HG03135 (cell line): ENCODE results near the gene CARNS1.

ENCODE experiments used
- ATAC-seq: cut with Tn5 transposase; IDR thresholded peaks from one replicate; pipeline ENCODE4 v1.9.1; 2021; ENCODE audit warnings: mild to moderate bottlenecking, moderate library complexity; ENCODE audit not compliant: unreplicated experiment

CARNS1 gene

DNA sequence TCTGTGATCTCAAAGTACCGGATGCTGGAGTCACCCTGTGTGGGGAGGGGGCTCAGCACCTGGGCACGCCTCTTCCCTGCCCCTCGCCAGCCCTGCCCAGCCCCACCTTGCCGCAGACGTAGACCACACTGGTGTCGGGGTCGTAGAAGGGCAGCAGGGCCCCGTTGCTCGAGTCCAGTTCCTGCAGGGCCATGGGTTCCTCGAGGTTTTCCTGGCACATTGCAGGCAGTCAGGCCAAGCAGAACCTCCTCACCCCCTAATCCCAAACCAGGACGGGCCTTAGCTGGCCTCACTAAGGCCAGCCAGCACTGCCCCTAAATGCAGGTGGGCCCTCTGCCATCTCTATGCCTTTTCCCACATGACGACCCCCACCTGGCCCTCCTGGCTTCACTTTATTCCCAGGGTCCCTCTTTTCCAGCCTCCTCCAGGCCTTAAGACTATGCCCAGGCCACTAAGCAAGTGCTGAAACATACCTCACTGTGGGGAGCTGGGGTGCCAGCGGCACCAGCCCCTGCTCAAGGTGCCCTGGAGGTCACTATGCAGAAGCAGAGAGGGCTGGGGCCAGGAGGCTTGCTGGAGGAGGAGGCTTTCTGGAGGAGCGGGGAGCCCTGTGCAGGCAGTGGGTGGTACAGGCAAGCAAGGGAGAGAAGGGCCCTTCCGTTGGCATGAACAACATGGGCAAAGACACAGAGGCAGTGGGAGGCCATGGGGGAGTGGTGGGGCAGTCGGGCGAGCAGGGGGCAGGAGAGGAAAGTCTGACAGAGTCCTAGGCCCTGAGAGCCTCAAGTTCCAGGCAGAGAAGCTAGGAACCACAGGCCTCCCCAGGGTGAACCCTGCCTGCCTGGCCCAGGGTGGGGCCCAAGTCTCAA lies 25.0 kb downstream of the CARNS1 start:
- ATAC-seq: no peak

DNA sequence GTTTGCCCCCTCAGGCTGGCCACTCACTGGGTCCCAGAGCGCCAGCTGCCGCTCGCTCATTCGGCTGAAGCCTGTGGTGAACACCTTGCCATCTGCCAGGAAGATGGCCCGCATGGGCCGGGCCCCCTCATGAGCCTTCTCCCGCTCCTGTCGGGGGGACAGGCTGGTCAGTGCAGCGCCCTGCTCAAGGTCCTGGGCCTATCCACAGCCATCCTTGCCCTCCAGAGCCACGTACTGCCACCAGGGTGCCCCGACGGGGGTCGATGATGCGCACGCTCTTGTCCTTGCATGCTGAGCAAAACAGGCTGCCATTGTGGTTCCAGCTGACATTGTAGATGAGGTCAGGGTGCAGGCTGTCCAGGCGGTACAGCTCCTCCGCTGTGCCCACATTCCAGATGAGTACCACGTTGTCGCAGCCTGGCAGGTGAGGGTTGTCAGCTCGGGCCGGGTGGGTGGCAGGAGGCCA lies 25.7 kb downstream of the CARNS1 start:
- ATAC-seq: no peak

DNA sequence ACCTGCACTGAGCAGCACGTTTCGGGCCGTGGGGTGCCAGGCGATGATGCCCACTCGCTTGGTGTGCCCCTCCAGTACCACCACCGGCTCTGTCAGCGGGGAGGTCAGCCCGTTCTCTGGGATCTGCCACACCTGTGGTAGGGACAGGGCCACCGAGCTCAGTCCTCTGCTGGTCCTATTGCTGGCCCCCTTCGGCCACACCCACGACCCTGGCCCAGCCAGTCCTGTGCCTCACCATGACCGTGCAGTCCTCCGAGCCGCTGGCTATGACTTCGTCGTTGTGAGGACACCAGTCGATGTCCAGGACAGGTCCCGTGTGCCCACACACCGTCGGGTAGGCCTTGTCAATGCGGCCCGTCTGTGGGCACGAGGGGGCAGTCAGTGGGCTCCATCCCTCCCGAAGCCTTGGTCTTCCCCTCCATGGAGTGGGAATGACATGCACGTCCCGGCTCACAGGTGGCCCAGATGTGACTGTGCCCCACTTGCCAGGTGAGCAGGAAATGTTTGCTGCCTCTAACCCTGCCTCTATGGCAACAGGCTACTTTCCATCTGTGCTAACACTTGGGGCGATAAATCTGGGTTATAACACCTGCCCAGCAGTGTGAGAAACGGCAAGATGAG lies 26.4 kb downstream of the CARNS1 start:
- no peak for ATAC-seq

DNA sequence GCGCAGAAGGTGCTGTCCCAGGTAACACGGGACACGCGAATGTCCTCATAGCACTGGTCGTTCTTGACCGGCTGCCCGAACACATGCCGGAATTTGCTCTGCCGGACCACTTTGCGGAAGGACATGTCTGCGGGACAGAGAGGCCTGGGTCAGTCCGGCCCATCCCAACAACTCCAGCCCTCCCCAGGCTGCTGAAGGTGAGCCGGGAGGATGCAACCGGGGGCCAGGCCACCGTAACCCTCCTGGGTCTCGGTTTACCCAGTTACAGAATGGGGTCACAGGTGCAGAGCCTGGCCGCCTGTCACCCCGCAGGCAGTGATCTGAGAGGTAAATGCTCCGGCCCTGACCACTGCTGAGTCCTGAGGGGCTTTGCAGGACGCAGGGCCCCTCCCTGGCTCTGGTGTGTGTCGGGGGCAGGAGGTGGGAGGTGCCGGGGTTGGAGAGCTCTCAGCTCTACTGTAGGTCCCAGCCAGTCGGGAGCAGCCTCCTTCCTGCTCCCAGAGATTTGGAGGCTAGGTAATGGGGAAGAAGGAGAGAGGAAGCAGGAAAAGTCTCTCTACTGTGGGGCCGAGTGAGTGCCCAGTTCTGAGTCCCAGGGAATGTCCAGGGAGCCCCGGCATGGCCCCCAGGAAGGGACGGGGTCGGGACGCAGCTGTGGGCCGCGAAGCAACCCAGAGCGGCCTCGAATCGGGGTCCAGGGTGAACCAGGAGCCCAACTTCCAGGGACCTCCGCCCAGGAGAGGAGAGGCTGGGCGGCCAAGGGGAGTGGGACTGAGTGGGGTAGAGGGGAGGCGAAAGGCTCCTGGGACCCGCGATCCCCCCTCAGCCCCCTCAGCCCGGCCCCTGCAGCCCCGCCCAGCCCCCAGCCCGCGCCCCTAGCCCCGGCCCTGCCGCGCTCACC lies 27.3 kb downstream of the CARNS1 start:
- ATAC-seq: no peak

GRCh38 chr11:67445515-67445914 lies 30.0 kb downstream of the CARNS1 start:
- ATAC-seq: no peak

GRCh38 chr11:67448220-67448609 lies 32.7 kb downstream of the CARNS1 start:
- no peak for ATAC-seq

DNA sequence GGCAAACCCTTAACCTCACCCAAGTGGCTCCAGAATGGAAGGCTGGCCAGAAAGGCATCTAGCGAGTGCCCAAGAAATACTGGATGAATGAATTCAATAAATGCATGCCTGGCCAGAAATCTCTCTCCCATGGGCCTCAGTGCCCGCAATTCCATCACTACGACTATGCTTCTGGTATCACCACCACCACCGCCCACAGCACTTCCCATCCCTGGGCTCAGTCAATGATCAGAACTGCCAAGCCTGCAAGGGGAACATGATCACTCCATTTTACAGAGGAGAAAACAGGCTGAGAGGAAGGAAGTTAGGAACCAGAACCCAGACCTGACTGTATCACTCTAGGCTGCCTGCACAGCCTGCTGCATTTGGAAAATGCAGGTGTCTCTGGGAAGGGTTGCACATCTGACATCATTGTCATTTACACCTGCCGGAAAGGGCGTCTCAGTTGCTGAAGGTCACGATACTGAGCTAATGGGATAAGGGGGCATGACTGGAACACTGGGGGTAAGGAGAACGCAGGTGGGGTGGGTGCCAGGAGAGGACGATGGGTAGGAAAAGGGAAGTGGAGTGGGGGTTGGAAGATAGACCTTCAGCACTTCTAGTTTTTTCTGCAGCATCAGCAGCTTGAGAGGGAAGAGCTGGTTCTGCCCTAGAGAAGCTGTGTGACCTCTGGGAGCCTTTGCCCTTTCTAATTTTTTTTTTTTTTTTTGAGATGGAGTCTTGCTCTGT lies 33.8 kb downstream of the CARNS1 start:
- ATAC-seq: no peak

DNA sequence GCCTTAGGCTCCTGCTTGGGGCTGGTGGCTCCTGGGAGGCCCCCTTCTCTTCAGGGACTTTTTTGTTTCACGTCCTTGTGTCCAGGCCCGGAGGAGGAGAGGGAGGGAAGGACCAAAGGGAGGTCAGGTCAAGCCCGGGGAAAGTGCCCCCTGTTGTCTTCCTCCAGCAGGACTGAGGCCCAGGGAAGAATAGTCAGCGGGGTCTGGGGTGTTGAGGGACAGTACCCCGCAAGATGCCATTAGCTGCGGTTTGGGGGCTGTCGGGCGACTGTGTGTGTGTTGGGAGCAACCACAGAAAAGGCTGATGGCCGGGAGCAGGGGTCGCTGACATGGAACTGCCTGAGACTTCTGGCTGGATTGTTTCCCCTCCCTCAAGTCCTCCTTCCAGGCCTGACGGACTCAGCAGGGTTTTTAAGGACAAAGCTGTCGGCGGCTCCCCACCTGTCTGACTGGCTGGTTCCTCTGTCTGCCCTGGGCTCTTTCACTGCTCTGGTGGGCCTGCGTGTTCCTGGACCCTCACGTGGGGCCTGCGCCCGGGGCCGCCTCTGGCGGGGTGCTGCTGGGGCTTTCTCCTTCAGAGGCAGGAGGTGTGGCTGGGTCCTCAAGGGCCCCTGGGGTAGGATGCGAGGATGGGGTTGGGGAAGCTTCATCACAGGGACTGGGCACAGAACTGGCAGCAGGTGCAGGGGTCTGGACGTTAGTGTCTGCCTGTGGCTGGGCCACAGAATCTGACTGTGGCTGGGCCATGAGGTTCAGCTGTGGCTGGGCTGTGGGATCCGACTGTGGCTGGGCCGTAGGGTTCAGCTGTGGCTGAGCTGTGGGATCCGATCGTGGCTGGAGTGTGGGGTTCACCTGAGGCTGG lies 35.5 kb downstream of the CARNS1 start:
- ATAC-seq: no peak

GRCh38 chr11:67451658-67451976 lies 36.1 kb downstream of the CARNS1 start:
- no peak for ATAC-seq

- ATAC-seq: no peak
These were observed 36.9 kb downstream of the CARNS1 start, which contains the start of gene GPR152 for GRCh38 chr11:67452141-67452952. Gene GPR152 (minus strand): TSS chr11:67452729. CDS start chr11:67452724, 5 bp downstream.

GRCh38 chr11:67453816-67454732 lies 38.6 kb downstream of the CARNS1 start:
- ATAC-seq: no peak

DNA sequence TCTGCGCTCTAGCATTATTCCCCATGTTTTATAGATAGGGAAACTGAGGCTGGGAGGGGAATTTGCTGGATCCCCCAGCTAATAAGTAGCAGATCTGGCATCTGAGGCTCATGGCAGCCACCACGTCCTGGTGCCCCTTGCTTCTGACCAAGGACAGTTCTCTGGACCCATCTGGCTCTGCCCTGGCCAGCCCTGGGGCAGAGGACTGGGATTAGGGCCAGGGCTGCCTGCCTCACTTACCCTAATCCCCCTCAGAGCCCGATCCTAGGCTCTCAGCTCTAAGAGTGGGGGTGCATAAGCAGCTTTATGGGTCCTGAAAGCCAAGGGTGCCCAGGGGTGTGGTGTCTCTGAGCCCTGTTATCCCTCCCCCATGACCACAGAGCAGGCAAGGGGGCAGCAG lies 39.6 kb downstream of the CARNS1 start, which contains the start of gene CABP4:
TSS of gene CABP4 (plus strand) at position 301 of the 400 bp plus-strand sequence. CDS start at position 371, 70 bp downstream.
- no peak for ATAC-seq

DNA sequence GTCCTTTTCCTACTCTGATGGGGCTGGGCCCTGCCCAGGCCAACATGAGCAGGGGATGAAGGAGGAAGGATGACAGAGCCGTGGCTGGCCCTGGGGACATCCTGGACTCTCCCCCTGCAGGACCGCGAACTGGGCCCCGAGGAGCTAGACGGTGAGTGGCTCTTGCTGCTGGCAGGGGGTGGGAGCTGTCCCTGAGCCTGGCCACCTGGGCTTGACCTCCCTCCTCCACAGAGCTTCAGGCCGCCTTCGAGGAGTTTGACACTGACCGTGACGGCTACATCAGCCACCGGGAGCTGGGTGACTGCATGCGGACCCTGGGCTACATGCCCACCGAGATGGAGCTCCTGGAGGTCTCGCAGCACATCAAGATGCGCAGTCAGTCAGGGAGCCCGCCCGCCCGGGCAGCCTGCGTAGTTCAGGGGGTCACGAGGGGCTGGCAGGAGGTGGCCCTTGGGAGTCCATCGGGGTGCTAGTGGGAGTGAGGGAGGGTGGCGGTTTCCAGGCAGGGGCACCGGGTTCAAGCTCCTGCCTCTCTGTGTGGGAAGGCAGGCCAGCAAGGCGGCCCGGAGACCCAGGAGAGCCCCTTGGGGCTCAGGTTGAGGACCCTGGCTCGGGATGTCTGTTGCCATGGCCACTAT lies 40.7 kb downstream of the CARNS1 start:
- no peak for ATAC-seq

DNA sequence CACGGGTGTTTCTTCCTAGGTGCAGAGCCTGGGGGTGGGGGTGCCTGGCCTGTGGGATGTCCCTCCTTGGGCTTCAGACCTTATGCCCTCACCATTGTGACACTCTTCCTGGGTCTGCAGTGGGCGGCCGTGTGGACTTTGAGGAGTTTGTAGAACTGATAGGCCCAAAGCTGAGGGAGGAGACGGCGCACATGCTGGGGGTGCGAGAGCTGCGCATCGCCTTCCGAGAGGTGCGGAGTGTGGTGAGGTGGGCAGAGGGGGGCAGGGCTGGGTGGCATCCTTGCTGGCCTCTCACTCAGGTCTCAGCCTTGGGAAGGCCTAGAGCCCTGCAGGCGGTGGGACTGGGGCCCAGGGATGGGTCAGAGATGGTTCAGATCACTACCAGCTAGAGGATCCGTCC lies 42.0 kb downstream of the CARNS1 start:
- ATAC-seq: no peak

DNA sequence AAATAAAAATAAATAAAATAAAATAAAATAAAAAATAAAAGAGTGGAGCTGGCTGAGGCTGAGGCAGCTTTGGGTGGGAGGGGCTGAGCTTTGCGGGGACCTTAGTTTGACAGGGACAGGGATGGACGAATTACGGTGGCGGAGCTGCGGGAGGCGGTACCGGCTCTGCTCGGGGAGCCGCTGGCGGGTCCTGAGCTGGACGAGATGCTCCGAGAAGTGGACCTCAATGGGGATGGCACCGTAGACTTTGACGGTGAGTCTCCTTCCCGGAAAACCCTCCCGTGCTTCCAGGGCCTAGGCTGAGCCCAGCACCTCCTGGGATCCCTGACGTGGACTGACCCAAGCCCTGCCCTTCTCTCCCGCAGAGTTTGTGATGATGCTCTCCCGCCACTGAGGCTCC lies 42.8 kb downstream of the CARNS1 start:
- ATAC-seq: no peak

GRCh38 chr11:67463186-67463585 lies 47.7 kb downstream of the CARNS1 start:
- ATAC-seq: no peak

- ATAC-seq: no peak
These were observed 48.4 kb downstream of the CARNS1 start for GRCh38 chr11:67463680-67464410.
